Measurements from ENCODE around the gene TRPV4.
"Not testable (repeated sequence)": the region's sequence is repeated elsewhere in the genome, so short reads cannot be mapped to it uniquely, and the experiment has no call there.

The TRPV4 gene

GRCh38 chr12:109870648-109871047 is 37.5 kb upstream of the TRPV4 start:
- Mint-ChIP-seq H3K36me3 (peaks cover 5% of the 10 kb centered on the region), H3K27ac (no peak overlapping the region)

GRCh38 chr12:109868182-109869051 is 35.2 kb upstream of the TRPV4 start:
- no peak for DNase-seq (ENCODE audit: low spot score in 2 of 2)

More at GRCh38 chr12:109870648-109871047, 37.5 kb upstream of the TRPV4 start:
- H3K27me3 Mint-ChIP-seq, result no peaks in the 10 kb centered on the region
- ATAC-seq (ENCODE audit: low read depth) (no peak), DNase-seq (ENCODE audit: low spot score in 2 of 2) (no peak)
- H3K9me3 Mint-ChIP-seq, result no peaks in the 10 kb centered on the region
- peaks cover 19% of the 10 kb centered on the region for H3K4me1 Mint-ChIP-seq
- no peak overlapping the region for H3K4me3 Mint-ChIP-seq

DNA sequence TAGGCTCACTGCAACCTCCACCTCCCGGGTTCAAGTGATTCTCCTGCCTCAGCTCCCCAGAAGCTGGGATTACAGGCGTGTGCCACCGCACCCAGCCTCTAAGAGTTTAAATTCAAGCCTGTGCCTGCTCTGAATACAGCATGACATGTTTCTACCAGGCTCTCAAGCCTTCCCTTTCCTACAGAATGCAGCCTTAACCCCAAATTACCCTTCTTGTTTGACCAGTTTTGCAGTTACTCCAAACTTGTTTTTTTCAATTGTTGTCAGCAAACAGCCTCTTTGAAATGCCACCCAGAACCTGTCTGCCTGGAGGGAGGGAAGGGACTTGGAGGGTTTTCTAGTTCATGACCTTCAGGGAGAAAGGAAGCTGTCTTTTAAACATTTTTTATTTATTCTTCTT is 31.7 kb upstream of the TRPV4 start:
- no peaks in the 10 kb centered on the region for H3K9me3 Mint-ChIP-seq
- ATAC-seq (ENCODE audit: low read depth) (no peak), DNase-seq (ENCODE audit: low spot score in 2 of 2) (no peak)
- H3K27ac Mint-ChIP-seq, result no peak overlapping the region
- H3K4me1 Mint-ChIP-seq, result peaks cover 9% of the 10 kb centered on the region
- no peaks in the 10 kb centered on the region for H3K27me3 Mint-ChIP-seq
- no peaks in the 10 kb centered on the region for H3K36me3 Mint-ChIP-seq
- no peak overlapping the region for H3K4me3 Mint-ChIP-seq

More at GRCh38 chr12:109868182-109869051, 35.2 kb upstream of the TRPV4 start:
- Mint-ChIP-seq H3K36me3 (peaks cover 3% of the 10 kb centered on the region), H3K27me3 (no peaks in the 10 kb centered on the region), H3K27ac (peak overlapping the region; percentile 75), H3K9me3 (no peaks in the 10 kb centered on the region), H3K4me3 (no peak overlapping the region), H3K4me1 (peaks cover 12% of the 10 kb centered on the region)
- no peak for ATAC-seq (ENCODE audit: low read depth)

DNA sequence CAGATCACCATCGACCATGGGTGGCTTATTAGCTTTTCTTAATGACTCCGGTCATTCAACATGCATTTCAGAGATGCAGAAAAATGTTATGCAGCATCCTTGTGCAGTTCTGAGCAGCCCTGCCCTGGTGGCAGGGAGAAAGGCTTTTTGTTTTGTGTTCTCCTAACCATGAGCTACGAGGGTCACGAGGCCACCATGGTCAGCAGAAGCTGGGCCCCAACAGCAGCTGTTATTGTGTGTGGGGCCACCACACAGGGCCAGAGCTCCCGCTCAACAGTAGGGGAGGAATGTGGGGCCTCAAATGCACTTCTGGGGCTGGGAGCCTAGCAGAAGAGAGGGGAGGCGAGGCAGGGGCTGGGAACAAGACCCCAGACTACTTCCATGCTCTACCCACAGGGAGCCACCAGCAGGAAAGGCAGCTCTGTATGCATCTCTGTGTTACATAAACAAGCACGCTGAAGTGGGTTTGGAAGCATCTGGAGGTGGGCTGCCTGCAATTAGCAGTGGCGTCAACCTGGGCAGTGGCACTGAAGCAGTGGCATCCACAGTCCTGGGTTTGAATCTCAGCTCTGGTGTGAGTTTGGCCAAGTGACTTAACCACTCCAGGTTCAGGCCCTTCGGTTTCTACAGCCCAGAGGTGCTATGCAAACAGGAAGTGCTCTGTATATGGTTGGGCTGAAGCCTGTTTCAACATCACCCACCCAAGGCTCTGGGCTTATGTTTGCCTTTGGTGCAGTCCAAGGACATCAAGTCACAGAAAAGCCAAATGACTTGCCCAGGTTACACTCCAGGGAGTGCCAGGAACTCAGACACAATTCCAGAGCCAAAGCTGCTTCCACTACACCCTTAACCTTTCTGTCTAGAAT is 30.9 kb upstream of the TRPV4 start:
- Mint-ChIP-seq H3K9me3 (no peaks in the 10 kb centered on the region), H3K27me3 (no peaks in the 10 kb centered on the region), H3K27ac (peak overlapping the region; percentile 41), H3K36me3 (no peaks in the 10 kb centered on the region), H3K4me3 (no peak overlapping the region), H3K4me1 (peaks cover 9% of the 10 kb centered on the region)
- ATAC-seq (ENCODE audit: low read depth) (peak; percentile 27), DNase-seq (ENCODE audit: low spot score in 2 of 2) (no peak)

DNA sequence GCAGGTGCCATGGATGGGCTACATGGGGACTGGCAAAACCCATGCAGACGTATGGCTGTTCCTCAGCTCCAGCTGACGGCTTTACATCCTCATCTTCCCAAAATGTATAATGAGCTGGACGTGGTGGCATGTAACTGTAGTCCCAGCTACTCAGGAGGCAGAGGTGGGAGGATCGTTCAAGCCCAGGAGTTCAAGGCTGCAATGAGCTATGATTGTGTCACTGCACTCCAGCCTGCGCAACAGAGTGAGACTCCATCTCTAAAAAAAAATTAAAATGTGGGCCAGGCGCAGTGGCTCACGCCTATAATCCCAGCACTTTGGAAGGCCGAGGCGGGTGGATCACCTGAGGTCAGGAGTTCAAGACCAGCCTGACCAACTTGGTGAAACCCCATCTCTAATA is 29.3 kb upstream of the TRPV4 start:
- not testable (repeated sequence) for DNase-seq (ENCODE audit: low spot score in 2 of 2); H3K4me1 Mint-ChIP-seq; H3K36me3 Mint-ChIP-seq; ATAC-seq (ENCODE audit: low read depth); H3K27ac Mint-ChIP-seq; H3K9me3 Mint-ChIP-seq; H3K4me3 Mint-ChIP-seq; H3K27me3 Mint-ChIP-seq

DNA sequence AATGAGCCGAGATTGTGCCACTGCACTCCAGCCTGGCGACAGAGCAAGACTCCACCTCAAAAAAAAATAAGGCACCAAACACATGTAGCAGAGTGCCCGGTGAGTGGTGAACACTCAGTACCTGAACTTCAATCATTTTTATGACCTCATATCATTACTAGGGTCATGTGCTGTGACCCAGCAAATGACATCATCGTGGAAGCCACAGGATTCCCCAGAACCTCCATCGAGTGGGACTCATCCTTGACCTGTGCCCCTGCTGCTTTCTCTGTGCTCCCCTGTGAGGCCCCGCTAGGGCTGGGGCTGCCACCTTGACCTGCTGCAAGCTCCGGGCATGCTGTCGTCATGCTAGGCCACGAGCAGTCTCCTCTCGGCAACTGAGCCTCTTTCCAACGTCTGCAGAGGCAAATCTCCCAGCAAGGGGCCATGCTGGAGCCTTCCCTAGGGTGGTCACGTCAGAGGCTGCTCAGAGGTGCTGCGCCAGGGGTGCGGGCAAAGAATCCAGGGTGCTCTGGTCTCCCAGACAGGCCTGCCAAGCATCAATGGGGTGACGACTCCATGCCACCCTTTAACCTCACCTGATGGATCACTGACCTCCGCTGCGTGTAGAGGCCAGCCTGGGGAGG is 28.6 kb upstream of the TRPV4 start:
- Mint-ChIP-seq H3K27me3 (no peaks in the 10 kb centered on the region), H3K27ac (no peak overlapping the region), H3K4me1 (peaks cover 3% of the 10 kb centered on the region), H3K9me3 (no peaks in the 10 kb centered on the region), H3K4me3 (no peak overlapping the region), H3K36me3 (peaks cover 9% of the 10 kb centered on the region)
- DNase-seq (ENCODE audit: low spot score in 2 of 2) (no peak), ATAC-seq (ENCODE audit: low read depth) (no peak)

DNA sequence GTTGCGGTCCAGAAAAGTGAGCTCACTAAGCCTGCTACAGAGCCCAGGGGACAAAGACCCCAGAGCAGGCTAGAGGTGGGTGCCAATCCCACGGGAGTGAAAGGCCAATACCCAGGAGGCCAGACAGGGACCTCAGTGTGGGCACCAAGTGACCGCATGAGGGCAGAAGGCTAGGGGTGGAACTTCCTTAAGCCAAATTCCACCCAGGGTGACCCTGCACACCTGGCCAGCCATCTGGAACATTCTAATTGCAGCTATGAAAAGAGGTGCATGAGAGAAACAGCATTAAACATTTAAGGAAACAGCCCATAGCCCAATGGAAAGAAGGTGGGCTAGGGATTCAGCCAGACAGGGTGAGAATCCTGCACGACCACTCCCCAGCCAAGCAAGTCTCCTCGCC is 27.8 kb upstream of the TRPV4 start:
- no peak for ATAC-seq (ENCODE audit: low read depth)
- no peak overlapping the region for H3K27ac Mint-ChIP-seq
- H3K4me1 Mint-ChIP-seq, result peaks cover 3% of the 10 kb centered on the region
- no peaks in the 10 kb centered on the region for H3K27me3 Mint-ChIP-seq
- H3K36me3 Mint-ChIP-seq, result peaks cover 9% of the 10 kb centered on the region
- no peak for DNase-seq (ENCODE audit: low spot score in 2 of 2)
- H3K9me3 Mint-ChIP-seq, result no peaks in the 10 kb centered on the region
- H3K4me3 Mint-ChIP-seq, result no peak overlapping the region

DNA sequence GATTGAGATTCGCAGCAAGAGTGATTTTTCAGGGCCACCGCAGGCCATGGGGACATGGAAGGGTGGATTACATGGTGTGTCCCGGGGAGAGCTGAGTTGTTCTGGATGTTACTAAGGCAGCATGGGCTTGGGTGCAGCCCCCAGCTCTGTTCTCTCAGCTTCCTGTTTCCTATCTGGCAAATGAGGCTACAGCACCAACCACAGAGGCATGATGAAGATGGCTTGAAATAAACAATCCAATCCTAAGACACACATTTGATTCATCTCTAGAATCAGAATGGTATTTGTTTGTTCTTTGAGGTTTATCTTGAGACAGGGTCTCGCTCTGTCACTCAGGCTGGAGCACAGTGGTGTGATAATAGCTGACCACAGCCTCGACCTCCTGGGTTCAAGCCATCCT is 25.6 kb upstream of the TRPV4 start:
- Mint-ChIP-seq H3K27me3 (no peaks in the 10 kb centered on the region), H3K27ac (no peak overlapping the region)

GRCh38 chr12:109857715-109858114 is 24.5 kb upstream of the TRPV4 start:
- ATAC-seq (ENCODE audit: low read depth) (no peak), DNase-seq (ENCODE audit: low spot score in 2 of 2) (no peak)
- peaks cover 16% of the 10 kb centered on the region for H3K36me3 Mint-ChIP-seq
- peaks cover 2% of the 10 kb centered on the region for H3K4me1 Mint-ChIP-seq
- H3K4me3 Mint-ChIP-seq, result no peak overlapping the region
- no peaks in the 10 kb centered on the region for H3K27me3 Mint-ChIP-seq
- H3K9me3 Mint-ChIP-seq, result no peaks in the 10 kb centered on the region
- no peak overlapping the region for H3K27ac Mint-ChIP-seq

More for the DNA sequence above, 25.6 kb upstream of the TRPV4 start:
- Mint-ChIP-seq H3K4me3 (no peak overlapping the region), H3K9me3 (no peaks in the 10 kb centered on the region), H3K36me3 (peaks cover 16% of the 10 kb centered on the region), H3K4me1 (no peaks in the 10 kb centered on the region)
- ATAC-seq (ENCODE audit: low read depth) (no peak), DNase-seq (ENCODE audit: low spot score in 2 of 2) (no peak)

GRCh38 chr12:109855377-109855776 is 22.2 kb upstream of the TRPV4 start:
- Mint-ChIP-seq H3K4me3 (no peak overlapping the region), H3K4me1 (peaks cover 2% of the 10 kb centered on the region), H3K27ac (no peak overlapping the region), H3K36me3 (peaks cover 19% of the 10 kb centered on the region), H3K9me3 (no peaks in the 10 kb centered on the region), H3K27me3 (no peaks in the 10 kb centered on the region)
- ATAC-seq (ENCODE audit: low read depth) (no peak), DNase-seq (ENCODE audit: low spot score in 2 of 2) (no peak)

DNA sequence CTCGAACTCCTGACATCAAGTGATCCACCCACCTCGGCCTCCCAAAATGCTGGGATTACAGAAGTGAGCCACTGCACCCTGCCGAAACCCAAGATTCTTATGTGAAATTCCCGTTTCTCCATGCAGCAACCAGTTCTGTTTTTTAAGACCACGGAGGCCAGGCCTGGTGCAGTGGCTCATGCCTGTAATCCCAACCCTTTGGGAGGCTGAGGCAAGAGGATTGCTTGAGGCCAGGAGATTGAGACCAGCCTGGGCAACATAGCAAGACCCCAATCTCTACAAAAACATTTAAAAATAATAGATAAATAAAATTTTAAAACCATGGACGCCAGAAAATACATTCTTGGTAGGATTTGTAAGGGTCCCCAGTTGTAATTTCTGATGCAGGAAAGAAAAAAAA is 17.3 kb upstream of the TRPV4 start:
- not testable (repeated sequence) for H3K9me3 Mint-ChIP-seq; H3K4me3 Mint-ChIP-seq; H3K27ac Mint-ChIP-seq; ATAC-seq (ENCODE audit: low read depth); H3K4me1 Mint-ChIP-seq; H3K36me3 Mint-ChIP-seq; H3K27me3 Mint-ChIP-seq; DNase-seq (ENCODE audit: low spot score in 2 of 2)

GRCh38 chr12:109847142-109847735 is 14.0 kb upstream of the TRPV4 start:
- H3K27me3 Mint-ChIP-seq, result no peaks in the 10 kb centered on the region
- H3K4me3 Mint-ChIP-seq, result no peak overlapping the region
- no peak overlapping the region for H3K27ac Mint-ChIP-seq
- ATAC-seq (ENCODE audit: low read depth) (no peak), DNase-seq (ENCODE audit: low spot score in 2 of 2) (no peak)
- peaks cover 4% of the 10 kb centered on the region for H3K4me1 Mint-ChIP-seq
- H3K9me3 Mint-ChIP-seq, result no peaks in the 10 kb centered on the region
- H3K36me3 Mint-ChIP-seq, result peaks cover 1% of the 10 kb centered on the region

DNA sequence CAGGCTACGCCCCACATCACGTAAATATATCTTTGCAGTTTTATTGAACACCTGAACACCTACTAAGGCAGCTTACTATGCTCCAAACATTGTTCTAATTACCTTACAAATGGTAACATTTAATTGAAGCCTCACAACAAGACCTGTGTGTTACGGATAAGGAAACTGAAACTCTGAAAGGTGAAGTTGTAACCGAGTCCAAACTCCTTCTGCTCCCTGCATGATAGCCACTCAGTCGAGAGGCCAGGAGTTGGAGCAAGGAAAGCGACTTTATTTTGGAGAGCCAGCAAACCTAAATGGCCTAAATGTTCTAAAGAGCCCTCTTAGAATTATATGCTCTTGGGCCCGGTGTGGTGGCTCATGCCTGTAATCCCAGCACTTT is 12.6 kb upstream of the TRPV4 start:
- Mint-ChIP-seq H3K27me3 (no peaks in the 10 kb centered on the region), H3K4me1 (peaks cover 4% of the 10 kb centered on the region), H3K27ac (no peak overlapping the region), H3K9me3 (no peaks in the 10 kb centered on the region), H3K4me3 (peak overlapping the region; percentile 24), H3K36me3 (no peaks in the 10 kb centered on the region)
- ATAC-seq (ENCODE audit: low read depth) (no peak), DNase-seq (ENCODE audit: low spot score in 2 of 2) (no peak)
